ENCODE data around the gene MSLN.

- TF ChIP-seq EZH2 (IDR thresholded peaks at IDR 0.05; ENCODE audit: insufficient read depth, poor library complexity, severe bottlenecking) (no peak), EZH2phosphoT487 (IDR thresholded peaks at IDR 0.05; ENCODE audit: insufficient read depth, low read depth) (no peak)
Measured at GRCh38 chr16:801584-802363, 41.2 kb downstream of the MSLN start.
